ENCODE measurements around the gene PSENEN. TPM values are rescaled to one million over a fixed set of nuclear protein-coding genes. Genes with fewer than 3 reads are reported as not detected.

PSENEN gene, protein sequence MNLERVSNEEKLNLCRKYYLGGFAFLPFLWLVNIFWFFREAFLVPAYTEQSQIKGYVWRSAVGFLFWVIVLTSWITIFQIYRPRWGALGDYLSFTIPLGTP
- total RNA-seq, result 10 to 100 TPM; 37.2 to 41.3 TPM

DNA sequence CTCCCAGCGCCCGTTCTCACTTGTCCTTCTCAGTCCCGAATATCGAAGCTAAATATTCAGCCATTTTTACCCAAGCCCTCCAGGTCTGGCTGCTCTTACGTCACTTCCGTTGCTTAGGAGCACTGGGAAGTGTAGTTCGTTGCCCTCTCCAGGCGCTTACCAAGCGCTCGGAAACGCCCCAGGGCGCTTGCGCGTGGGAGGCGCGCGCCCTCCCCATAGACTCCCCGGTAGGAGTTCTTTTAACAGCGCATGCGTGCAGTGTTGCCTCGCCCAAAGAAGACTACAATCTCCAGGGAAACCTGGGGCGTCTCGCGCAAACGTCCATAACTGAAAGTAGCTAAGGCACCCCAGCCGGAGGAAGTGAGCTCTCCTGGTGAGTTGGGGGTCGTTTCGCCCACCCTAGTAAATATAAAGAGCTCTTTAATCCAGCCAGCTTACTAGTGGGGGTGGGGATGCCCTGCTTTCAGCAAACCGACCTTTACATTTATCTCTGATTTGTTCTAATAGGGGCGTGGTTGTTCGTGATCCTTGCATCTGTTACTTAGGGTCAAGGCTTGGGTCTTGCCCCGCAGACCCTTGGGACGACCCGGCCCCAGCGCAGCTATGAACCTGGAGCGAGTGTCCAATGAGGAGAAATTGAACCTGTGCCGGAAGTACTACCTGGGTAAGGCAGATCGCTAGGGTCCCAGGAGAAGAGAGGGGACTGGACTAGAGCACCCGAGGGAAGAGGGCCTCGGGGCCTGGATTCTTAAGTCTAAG lies at the start of gene PSENEN, which contains the start of gene U2AF1L4:
Gene PSENEN (plus strand): TSS at position 324 of the 759 bp plus-strand sequence. CDS start 280 bp downstream, at position 604.
Gene U2AF1L4 (minus strand): TSS at position 91 of the 759 bp plus-strand sequence. CDS start 27 bp downstream, at position 64.
- DNase-seq, result peak; percentile 98

DNA sequence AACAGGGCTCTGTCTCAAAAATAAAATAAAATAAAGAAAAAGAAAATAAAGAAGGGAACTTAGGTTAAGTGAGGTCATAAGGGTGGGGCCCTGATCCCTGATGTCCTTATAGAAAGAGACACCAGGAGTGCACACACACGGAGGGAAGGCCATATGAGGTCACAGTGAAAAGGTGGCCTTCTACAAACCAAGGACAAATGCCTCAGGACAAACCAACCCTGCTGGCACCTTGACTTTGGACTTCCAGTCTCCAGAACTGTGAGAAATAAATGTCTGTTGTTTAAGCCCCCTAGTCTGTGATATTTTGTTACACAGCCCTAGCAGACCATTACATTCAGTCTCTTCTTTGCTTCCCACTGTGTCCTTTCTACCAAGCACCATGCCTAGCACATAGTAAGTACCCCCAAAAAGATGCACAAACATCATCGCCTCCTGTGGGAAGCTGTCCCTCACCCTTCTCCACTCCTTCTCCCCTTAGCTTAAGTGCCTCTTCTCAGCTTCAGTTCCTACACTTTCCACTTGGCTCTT lies 49.5 kb upstream of the PSENEN start:
- ATAC-seq, result no peak

More for the DNA sequence above, at the start of gene PSENEN, which contains the start of gene U2AF1L4:
- CTCF ChIA-PET, result interaction anchor here (1.4 to 4.4 kb wide), 5 partner anchors 8 to 74 kb away, joined by 3 to 18 read pairs (median 3); no protein-coding TSS in a partner anchor
- H3K27me3 Mint-ChIP-seq, result no peaks in the 10 kb centered on the region
- POLR2A ChIA-PET, result interaction anchor here (0.6 to 7.5 kb wide), 11 partner anchors 9 to 156 kb away, joined by 3 to 99 read pairs (median 4); partner anchors contain the start of genes HSPB6 and NFKBID
- peaks cover 43% of the 10 kb centered on the region for H3K4me1 Mint-ChIP-seq (ENCODE audit: low read depth)
- H3K36me3 Mint-ChIP-seq (ENCODE audit: low read depth), result peaks cover 36% of the 10 kb centered on the region
- H3K9me3 Mint-ChIP-seq, result no peaks in the 10 kb centered on the region
- TF ChIP-seq, protein P1, sequence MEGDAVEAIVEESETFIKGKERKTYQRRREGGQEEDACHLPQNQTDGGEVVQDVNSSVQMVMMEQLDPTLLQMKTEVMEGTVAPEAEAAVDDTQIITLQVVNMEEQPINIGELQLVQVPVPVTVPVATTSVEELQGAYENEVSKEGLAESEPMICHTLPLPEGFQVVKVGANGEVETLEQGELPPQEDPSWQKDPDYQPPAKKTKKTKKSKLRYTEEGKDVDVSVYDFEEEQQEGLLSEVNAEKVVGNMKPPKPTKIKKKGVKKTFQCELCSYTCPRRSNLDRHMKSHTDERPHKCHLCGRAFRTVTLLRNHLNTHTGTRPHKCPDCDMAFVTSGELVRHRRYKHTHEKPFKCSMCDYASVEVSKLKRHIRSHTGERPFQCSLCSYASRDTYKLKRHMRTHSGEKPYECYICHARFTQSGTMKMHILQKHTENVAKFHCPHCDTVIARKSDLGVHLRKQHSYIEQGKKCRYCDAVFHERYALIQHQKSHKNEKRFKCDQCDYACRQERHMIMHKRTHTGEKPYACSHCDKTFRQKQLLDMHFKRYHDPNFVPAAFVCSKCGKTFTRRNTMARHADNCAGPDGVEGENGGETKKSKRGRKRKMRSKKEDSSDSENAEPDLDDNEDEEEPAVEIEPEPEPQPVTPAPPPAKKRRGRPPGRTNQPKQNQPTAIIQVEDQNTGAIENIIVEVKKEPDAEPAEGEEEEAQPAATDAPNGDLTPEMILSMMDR (IDR thresholded peaks at IDR 0.05), result no peak
- peak within 1 kb of the TSS; percentile 87 for H3K4me3 Mint-ChIP-seq
- peak within 1 kb of the TSS; percentile 97 for H3K27ac Mint-ChIP-seq
- ATAC-seq, result peak; percentile 50
- intact Hi-C loops (cut with micrococcal nuclease), result loop anchor here (5.0 kb wide), 1 partner anchor 33 kb away; no protein-coding TSS in a partner anchor

DNA sequence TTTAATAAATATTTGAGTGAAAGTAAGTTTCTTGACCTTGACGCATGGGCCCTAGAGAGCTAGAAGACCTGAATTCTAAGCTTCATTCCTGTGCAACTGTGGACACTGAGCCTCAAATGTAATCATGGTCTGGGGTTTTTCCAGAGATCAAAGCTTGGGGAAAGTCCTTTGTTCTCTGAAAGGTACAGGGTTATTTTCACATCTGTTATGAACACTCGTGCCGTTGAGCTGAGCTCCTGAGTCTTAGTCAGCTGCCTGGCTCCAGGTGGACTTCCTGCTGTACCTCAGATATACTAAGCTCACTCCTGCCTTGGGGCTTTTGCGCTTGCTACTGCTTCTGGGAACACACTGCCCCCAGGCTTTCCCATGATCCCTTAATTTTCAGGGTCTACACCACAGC lies 48.6 kb upstream of the PSENEN start:
- POLR2A ChIA-PET, result interaction anchor here (1.3 to 10.5 kb wide), 4 partner anchors 8 to 123 kb away, joined by 4 to 215 read pairs (median 6); partner anchors contain the start of gene ZBTB32
- H3K36me3 Mint-ChIP-seq (ENCODE audit: low read depth), result peaks cover 3% of the 10 kb centered on the region
- intact Hi-C loops (cut with micrococcal nuclease), result loop anchor here (2.0 kb wide), 1 partner anchor 14 kb away; no protein-coding TSS in a partner anchor

More for the DNA sequence above, 49.5 kb upstream of the PSENEN start:
- TF ChIP-seq, protein P1 (IDR thresholded peaks at IDR 0.05), result no peak
- Mint-ChIP-seq H3K27me3 (no peaks in the 10 kb centered on the region), H3K4me1 (ENCODE audit: low read depth) (peaks cover 30% of the 10 kb centered on the region), H3K4me3 (no peak overlapping the region), H3K27ac (peak overlapping the region; percentile 46), H3K36me3 (ENCODE audit: low read depth) (peaks cover 3% of the 10 kb centered on the region), H3K9me3 (peaks cover 4% of the 10 kb centered on the region)
- intact Hi-C loops (cut with micrococcal nuclease), result loop anchor here (2.0 kb wide), 1 partner anchor 15 kb away; no protein-coding TSS in a partner anchor
- CTCF ChIA-PET, result interaction anchor here (1.0 to 10.5 kb wide), 13 partner anchors 9 to 235 kb away, joined by 3 to 137 read pairs (median 4); partner anchors contain the start of genes IGFLR1 and LIN37
- POLR2A ChIA-PET, result interaction anchor here (1.3 to 10.5 kb wide), 4 partner anchors 9 to 124 kb away, joined by 4 to 215 read pairs (median 6); partner anchors contain the start of gene ZBTB32
- DNase-seq, result no peak

DNA sequence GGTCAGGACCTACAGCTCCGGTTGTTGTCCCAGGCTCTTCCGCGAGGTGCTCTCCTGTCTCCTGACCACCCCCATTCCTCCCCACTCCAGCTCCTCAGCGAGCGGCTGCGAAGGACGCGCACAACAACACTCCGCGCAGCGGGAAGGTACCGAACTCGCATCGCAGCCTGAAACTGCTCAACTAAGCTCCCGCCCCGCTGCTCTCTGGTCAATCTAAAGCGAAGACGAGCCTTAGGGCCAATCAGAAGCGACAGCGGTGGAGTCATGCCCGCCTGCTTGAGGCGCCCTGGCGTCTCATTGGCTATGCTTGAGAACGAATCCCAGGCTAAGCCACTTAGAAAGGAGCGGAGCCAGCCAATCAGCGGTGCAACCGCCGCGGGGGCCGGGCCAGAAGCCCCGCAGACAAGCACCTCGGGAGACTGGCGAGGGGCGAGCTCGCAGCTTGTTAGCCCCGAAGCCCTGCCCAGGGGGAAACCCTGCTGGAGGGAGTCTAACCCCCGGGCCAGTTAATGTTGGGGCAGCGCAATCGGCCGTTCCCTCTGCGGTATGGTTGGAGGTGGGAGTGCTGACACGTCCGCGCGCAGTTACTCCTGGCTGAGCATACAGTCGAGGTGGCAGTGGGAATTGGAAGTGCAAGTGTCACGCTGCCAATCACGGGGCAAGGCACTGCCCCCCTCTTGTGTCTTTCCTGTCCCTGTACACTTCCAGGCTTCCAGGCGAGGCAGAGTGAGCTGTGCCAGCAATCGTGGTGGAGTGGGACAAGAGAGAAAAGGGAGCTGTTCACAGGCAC lies 43.0 kb upstream of the PSENEN start:
- intact Hi-C loops (cut with micrococcal nuclease), result loop anchor here (2.0 kb wide), 1 partner anchor 14 kb away; no protein-coding TSS in a partner anchor
- Mint-ChIP-seq H3K4me1 (ENCODE audit: low read depth) (peaks cover 13% of the 10 kb centered on the region), H3K36me3 (ENCODE audit: low read depth) (peaks cover 2% of the 10 kb centered on the region), H3K4me3 (peak overlapping the region; percentile 98), H3K27me3 (no peaks in the 10 kb centered on the region), H3K27ac (peak overlapping the region; percentile 98), H3K9me3 (peaks cover 2% of the 10 kb centered on the region)
- ChIA-PET CTCF (interaction anchor here (1.2 to 10.5 kb wide), 6 partner anchors 8 to 117 kb away, joined by 4 to 137 read pairs (median 7); no protein-coding TSS in a partner anchor), POLR2A (interaction anchor here (0.7 to 10.5 kb wide), 8 partner anchors 10 to 46 kb away, joined by 3 to 215 read pairs (median 5); partner anchors contain the start of genes IGFLR1 and LIN37)
- TF ChIP-seq, protein P1 (IDR thresholded peaks at IDR 0.05), result no peak
- peak; percentile 99 for DNase-seq
- peak; percentile 98 for ATAC-seq

More for the DNA sequence above, 48.6 kb upstream of the PSENEN start:
- Mint-ChIP-seq H3K27me3 (no peaks in the 10 kb centered on the region), H3K4me3 (peak overlapping the region; percentile 21), H3K9me3 (peaks cover 4% of the 10 kb centered on the region), H3K4me1 (ENCODE audit: low read depth) (peaks cover 30% of the 10 kb centered on the region), H3K27ac (peak overlapping the region; percentile 46)
- peak; percentile 67 for DNase-seq
- CTCF ChIA-PET, result interaction anchor here (1.0 to 10.5 kb wide), 11 partner anchors 10 to 234 kb away, joined by 3 to 137 read pairs (median 5); partner anchors contain the start of genes IGFLR1 and LIN37
- TF ChIP-seq, protein P1 (IDR thresholded peaks at IDR 0.05), result no peak
- ATAC-seq, result peak; percentile 41
